ENCODE results near the gene STN1. TPM values are rescaled to one million over a fixed set of nuclear protein-coding genes. Genes with fewer than 3 reads are reported as not detected.

The STN1 gene
- total RNA-seq = 10 to 100 TPM; 34.4 to 37.4 TPM

DNA sequence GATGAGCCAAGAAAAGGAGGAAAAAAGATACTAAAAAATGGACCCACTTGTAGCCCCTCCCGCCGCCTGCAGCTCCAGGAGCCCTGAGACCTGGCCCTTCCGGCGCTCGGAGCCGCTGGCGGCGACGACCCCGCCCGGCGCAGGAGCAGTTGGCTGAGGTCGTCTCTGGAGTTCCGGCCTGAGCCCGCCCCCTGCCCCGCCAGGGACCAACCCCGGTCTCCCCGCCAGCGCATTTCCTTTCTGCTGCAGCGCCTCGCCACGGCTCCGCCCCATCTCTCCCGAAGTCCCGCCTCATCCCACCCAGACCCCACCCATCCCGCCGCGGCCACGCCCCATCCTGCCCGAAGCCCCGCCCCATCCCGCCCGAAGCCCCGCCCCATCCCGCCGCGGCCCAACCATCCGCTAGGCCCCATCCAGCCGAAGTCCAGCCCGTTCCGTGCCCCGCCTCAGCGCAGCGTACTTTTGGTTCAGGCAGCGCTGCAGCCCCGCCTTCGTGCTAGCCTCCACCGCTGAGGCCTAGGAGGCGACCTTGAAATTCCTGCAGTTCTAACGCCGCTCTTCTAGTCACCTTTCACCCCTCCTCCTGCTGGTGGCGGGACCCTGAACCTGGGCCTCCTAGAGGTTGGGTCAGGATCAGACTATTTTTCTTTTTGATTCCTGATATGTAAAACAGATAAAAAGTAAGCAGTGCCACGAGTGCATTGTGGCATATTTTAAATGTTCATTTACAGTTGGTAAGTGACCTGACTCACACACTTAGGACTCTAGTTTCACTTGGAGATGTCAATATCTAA is at the start of gene STN1:
STN1 (minus strand) TSS at position 132 of the 794 bp plus-strand sequence. CDS start 590 bp downstream, outside the sequence.
- no peaks in the 10 kb centered on the region for H3K27me3 Mint-ChIP-seq
- intact Hi-C loops (cut with DNase I, micrococcal nuclease) = loop anchor here (1.0 to 10.0 kb wide), 12 partner anchors 10 to 1416 kb away; partner anchors contain the start of genes GSTO2 (in 2 of the 2), SLK (in 2 of the 2), ACTR1A (in 1 of the 2) and CFAP43 (in 1 of the 2)

DNA sequence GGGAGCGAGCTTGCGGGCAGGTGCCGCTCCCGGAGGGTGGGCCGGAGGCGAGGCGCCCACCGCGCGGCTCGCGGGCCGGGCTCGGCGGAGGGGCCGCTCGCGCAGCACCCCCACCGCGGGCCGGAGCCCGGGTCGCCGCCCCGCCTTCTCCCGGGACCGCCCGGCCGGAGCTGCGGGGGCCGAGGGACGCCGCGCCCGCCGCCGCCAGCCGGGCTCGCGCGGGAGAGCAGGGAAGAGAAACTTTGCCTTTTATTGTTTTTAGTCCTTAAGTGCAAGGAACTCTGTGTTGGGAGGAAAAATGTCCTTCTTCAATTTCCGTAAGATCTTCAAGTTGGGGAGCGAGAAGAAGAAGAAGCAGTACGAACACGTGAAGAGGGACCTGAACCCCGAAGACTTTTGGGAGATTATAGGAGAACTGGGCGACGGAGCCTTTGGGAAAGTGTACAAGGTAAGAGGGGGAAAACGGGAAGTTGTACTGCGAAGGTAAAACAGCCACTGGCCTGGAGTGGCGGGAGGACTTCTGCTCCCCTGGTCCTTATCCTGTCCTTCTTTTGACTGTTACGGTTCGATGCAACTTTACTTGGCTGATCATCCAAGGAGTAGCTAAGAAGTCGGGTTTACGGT is 49.6 kb upstream of the STN1 start:
- Mint-ChIP-seq H3K27ac (peak overlapping the region; percentile 95), H3K9me3 (ENCODE audit: low read depth) (no peaks in the 10 kb centered on the region), H3K36me3 (ENCODE audit: low read depth) (peaks cover 9% of the 10 kb centered on the region), H3K4me3 (peak overlapping the region; percentile 97), H3K4me1 (peaks cover 35% of the 10 kb centered on the region), H3K27me3 (no peaks in the 10 kb centered on the region)
- intact Hi-C loops (cut with DNase I, micrococcal nuclease) = loop anchor here (1.0 to 5.0 kb wide), 10 partner anchors 15 to 383 kb away; partner anchors contain the start of genes GSTO2 (in 2 of the 2) and STN1 (in 2 of the 2)
- peak; percentile 33 for DNase-seq
- ChIA-PET CTCF (interaction anchor here (0.6 to 1.7 kb wide), 2 partner anchors 80 to 154 kb away, joined by 5 to 7 read pairs; no protein-coding TSS in a partner anchor), POLR2A (interaction anchor here (1.1 to 1.6 kb wide), 2 partner anchors 152 to 154 kb away, joined by 4 to 7 read pairs; partner anchors contain the start of gene SFR1)
- ATAC-seq = peak; percentile 32

More for the DNA sequence above, at the start of gene STN1:
- Mint-ChIP-seq H3K27ac (peak within 1 kb of the TSS; percentile 99), H3K36me3 (ENCODE audit: low read depth) (peaks cover 29% of the 10 kb centered on the region), H3K4me3 (peak within 1 kb of the TSS; percentile 96), H3K4me1 (peaks cover 32% of the 10 kb centered on the region), H3K9me3 (ENCODE audit: low read depth) (peaks cover 7% of the 10 kb centered on the region)
- DNase-seq (peak; percentile 98), ATAC-seq (peak; percentile 93)
- ChIA-PET POLR2A (interaction anchor here (1.1 kb wide), 1 partner anchor 10 kb away, joined by 3 read pairs; no protein-coding TSS in a partner anchor), CTCF (interaction anchor here (0.5 to 1.9 kb wide), 4 partner anchors 10 to 554 kb away, joined by 3 to 7 read pairs (median 4); no protein-coding TSS in a partner anchor)

GRCh38 chr10:103966671-103967447 is 48.9 kb upstream of the STN1 start, which contains the start of gene SLK:
Gene SLK, plus strand, starts transcription at chr10:103967140. Its CDS starts 606 bp downstream, at chr10:103967746.
- Mint-ChIP-seq H3K36me3 (ENCODE audit: low read depth) (peaks cover 9% of the 10 kb centered on the region), H3K4me1 (peaks cover 30% of the 10 kb centered on the region)

DNA sequence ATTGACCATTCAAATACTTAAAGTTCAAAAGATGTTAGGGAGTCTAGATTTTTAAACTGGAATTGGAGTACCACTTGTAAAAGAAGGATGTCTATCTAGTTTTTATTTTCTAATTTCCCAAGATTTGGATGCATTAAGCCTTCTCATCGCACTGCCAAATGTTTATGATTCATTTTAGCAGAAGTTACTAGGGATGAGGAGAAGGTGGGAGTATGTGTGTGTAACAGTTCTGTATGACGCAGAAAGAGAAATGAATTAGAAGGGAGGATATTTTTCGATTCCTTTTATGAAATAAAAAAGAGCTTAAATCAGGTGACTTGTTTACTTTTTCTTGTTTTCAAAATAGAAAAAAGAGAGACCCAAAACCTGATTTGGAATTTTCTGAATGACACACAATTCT is 42.1 kb upstream of the STN1 start:
- POLR2A ChIA-PET = interaction anchor here (0.6 kb wide), 1 partner anchor 249 kb away, joined by 3 read pairs; no protein-coding TSS in a partner anchor
- no peak for DNase-seq
- H3K36me3 Mint-ChIP-seq (ENCODE audit: low read depth) = no peaks in the 10 kb centered on the region

More at GRCh38 chr10:103966671-103967447, 48.9 kb upstream of the STN1 start, which contains the start of gene SLK:
- peak within 1 kb of the TSS; percentile 95 for H3K27ac Mint-ChIP-seq
- ChIA-PET CTCF (interaction anchor here (1.1 to 1.7 kb wide), 3 partner anchors 79 to 154 kb away, joined by 3 to 7 read pairs (median 4); no protein-coding TSS in a partner anchor), POLR2A (interaction anchor here (1.6 kb wide), 1 partner anchor 155 kb away, joined by 7 read pairs; the partner anchor contains the start of gene SFR1)
- ATAC-seq (peak; percentile 82), DNase-seq (peak; percentile 90)
- H3K9me3 Mint-ChIP-seq (ENCODE audit: low read depth) = no peaks in the 10 kb centered on the region
- H3K4me3 Mint-ChIP-seq = peak within 1 kb of the TSS; percentile 97
- intact Hi-C loops (cut with DNase I, micrococcal nuclease) = loop anchor here (1.0 to 5.0 kb wide), 9 partner anchors 48 to 383 kb away; partner anchors contain the start of genes GSTO2 (in 2 of the 2) and STN1 (in 2 of the 2)
- H3K27me3 Mint-ChIP-seq = no peaks in the 10 kb centered on the region

GRCh38 chr10:103958996-103959395 is 41.0 kb upstream of the STN1 start:
- no peak overlapping the region for H3K4me3 Mint-ChIP-seq
- H3K36me3 Mint-ChIP-seq (ENCODE audit: low read depth) = no peaks in the 10 kb centered on the region
- no peak for DNase-seq
- intact Hi-C loops (cut with DNase I, micrococcal nuclease) = loop anchor here in 1 of 2 experiments (1.0 kb wide), 1 partner anchor 35 kb away; no protein-coding TSS in a partner anchor
- no peak overlapping the region for H3K27ac Mint-ChIP-seq
- ChIA-PET POLR2A (no interaction called here), CTCF (interaction anchor here (0.9 kb wide), 1 partner anchor 24 kb away, joined by 3 read pairs; no protein-coding TSS in a partner anchor)
- H3K27me3 Mint-ChIP-seq = no peaks in the 10 kb centered on the region
- no peaks in the 10 kb centered on the region for H3K9me3 Mint-ChIP-seq (ENCODE audit: low read depth)
- no peak for ATAC-seq
- no peaks in the 10 kb centered on the region for H3K4me1 Mint-ChIP-seq

More for the DNA sequence above, 42.1 kb upstream of the STN1 start:
- CTCF ChIA-PET = interaction anchor here (1.0 kb wide), 1 partner anchor 21 kb away, joined by 3 read pairs; no protein-coding TSS in a partner anchor
- intact Hi-C loops (cut with DNase I, micrococcal nuclease) = no loop called here
- Mint-ChIP-seq H3K27ac (no peak overlapping the region), H3K4me3 (no peak overlapping the region), H3K27me3 (no peaks in the 10 kb centered on the region), H3K4me1 (no peaks in the 10 kb centered on the region), H3K9me3 (ENCODE audit: low read depth) (no peaks in the 10 kb centered on the region)
- ATAC-seq = no peak

- no peaks in the 10 kb centered on the region for H3K4me1 Mint-ChIP-seq
- ATAC-seq = no peak
- H3K36me3 Mint-ChIP-seq (ENCODE audit: low read depth) = no peaks in the 10 kb centered on the region
Measured at GRCh38 chr10:103954543-103954942, 36.6 kb upstream of the STN1 start.

DNA sequence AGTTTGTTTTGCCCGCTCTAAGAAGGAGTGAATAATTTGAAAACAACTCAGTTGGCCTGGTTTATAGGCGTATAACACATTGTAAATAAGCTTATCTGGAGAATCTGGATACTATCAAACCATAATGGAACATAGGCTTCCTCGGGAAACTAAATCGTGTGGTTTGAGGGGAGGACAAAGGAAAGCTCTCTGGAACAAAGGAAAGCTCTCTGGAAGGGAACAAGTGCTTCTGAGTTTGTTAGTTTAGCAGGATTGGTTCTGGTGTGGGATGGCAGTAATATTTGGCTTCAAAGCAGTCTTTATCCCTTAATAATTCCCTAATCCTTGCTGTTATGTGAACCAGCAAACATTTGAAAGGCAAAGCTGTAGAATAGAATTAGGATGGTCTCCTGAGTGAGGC is 34.0 kb upstream of the STN1 start:
- Mint-ChIP-seq H3K9me3 (ENCODE audit: low read depth) (no peaks in the 10 kb centered on the region), H3K27ac (no peak overlapping the region), H3K4me1 (peaks cover 8% of the 10 kb centered on the region), H3K27me3 (no peaks in the 10 kb centered on the region), H3K36me3 (ENCODE audit: low read depth) (no peaks in the 10 kb centered on the region), H3K4me3 (no peak overlapping the region)
- DNase-seq (no peak), ATAC-seq (no peak)
- CTCF ChIA-PET = no interaction called here
- POLR2A ChIA-PET = no interaction called here
- intact Hi-C loops (cut with DNase I, micrococcal nuclease) = no loop called here

More at GRCh38 chr10:103954543-103954942, 36.6 kb upstream of the STN1 start:
- no peak for DNase-seq
- Mint-ChIP-seq H3K27ac (no peak overlapping the region), H3K4me3 (no peak overlapping the region), H3K27me3 (no peaks in the 10 kb centered on the region), H3K9me3 (ENCODE audit: low read depth) (no peaks in the 10 kb centered on the region)
- ChIA-PET POLR2A (no interaction called here), CTCF (interaction anchor here (0.7 kb wide), 2 partner anchors 10 to 33 kb away, joined by 3 read pairs; no protein-coding TSS in a partner anchor)
- intact Hi-C loops (cut with DNase I, micrococcal nuclease) = no loop called here

- ChIA-PET CTCF (no interaction called here), POLR2A (no interaction called here)
- Mint-ChIP-seq H3K36me3 (ENCODE audit: low read depth) (no peaks in the 10 kb centered on the region), H3K4me1 (peaks cover 8% of the 10 kb centered on the region), H3K27ac (no peak overlapping the region), H3K27me3 (no peaks in the 10 kb centered on the region), H3K9me3 (ENCODE audit: low read depth) (no peaks in the 10 kb centered on the region), H3K4me3 (no peak overlapping the region)
- intact Hi-C loops (cut with DNase I, micrococcal nuclease) = no loop called here
- DNase-seq = no peak
- no peak for ATAC-seq
Measured at GRCh38 chr10:103951183-103951582, 33.2 kb upstream of the STN1 start.

DNA sequence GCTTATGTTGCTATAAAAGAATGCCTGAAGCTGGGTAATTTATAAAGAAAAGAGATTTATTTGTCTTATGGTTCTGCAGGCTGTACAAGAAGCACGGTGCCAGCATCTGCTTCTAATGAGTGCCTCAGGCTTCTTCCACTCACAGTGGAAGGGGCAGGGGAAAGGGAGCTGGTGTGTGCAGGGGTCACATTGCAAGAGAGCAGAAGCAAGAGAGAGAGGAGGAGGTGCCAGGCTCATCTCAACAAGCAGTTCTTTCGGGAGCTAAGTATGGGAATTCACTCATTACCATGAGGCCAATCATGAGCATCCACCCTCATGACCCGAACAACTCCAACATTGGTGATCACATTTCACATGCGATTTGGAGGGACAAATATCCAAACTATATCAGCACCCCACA is 31.7 kb upstream of the STN1 start:
- Mint-ChIP-seq H3K36me3 (ENCODE audit: low read depth) (no peaks in the 10 kb centered on the region), H3K9me3 (ENCODE audit: low read depth) (no peaks in the 10 kb centered on the region), H3K4me1 (peaks cover 8% of the 10 kb centered on the region), H3K4me3 (no peak overlapping the region), H3K27ac (no peak overlapping the region), H3K27me3 (no peaks in the 10 kb centered on the region)
- DNase-seq (no peak), ATAC-seq (no peak)
- POLR2A ChIA-PET = no interaction called here
- intact Hi-C loops (cut with DNase I, micrococcal nuclease) = no loop called here
- CTCF ChIA-PET = no interaction called here

DNA sequence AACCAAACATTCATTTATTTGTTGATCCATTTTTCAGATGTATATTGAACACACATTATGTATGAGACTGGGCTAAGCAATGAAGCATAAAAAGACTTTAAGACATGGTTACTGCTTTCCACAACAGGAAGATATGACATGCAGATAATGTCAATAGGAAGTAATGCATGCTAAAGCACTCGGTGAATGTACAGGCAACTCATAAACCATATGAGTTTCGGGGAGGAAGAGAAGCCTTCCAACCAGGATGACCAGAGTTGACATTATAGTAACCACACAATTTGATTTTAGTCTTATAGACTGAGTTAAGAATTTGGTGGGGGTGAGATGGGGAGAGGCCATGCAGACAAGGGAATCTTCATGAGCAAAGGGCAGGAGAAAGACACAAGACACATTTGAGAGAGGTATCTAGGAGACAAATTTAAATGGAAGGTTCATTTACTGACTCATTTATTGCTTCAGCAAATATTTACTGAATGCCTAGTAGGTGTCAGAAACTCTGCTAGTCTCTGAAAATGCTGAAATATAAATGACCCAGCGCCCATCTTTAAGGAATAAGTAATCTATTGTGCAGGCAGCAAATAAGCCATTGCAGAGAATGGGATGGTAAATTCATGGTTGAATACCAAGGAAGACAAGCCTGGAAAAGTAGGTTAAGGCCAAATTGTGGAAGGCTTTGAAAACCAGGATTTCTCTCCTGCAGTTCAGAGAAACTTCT is 30.0 kb upstream of the STN1 start:
- H3K27me3 Mint-ChIP-seq = no peaks in the 10 kb centered on the region
- H3K9me3 Mint-ChIP-seq (ENCODE audit: low read depth) = no peaks in the 10 kb centered on the region
- peaks cover 8% of the 10 kb centered on the region for H3K4me1 Mint-ChIP-seq
- CTCF ChIA-PET = interaction anchor here (0.5 kb wide), 1 partner anchor 58 kb away, joined by 3 read pairs; no protein-coding TSS in a partner anchor
- no peak overlapping the region for H3K4me3 Mint-ChIP-seq
- DNase-seq = no peak
- POLR2A ChIA-PET = no interaction called here
- intact Hi-C loops (cut with DNase I, micrococcal nuclease) = no loop called here
- no peak overlapping the region for H3K27ac Mint-ChIP-seq
- ATAC-seq = peak; percentile 42
- H3K36me3 Mint-ChIP-seq (ENCODE audit: low read depth) = no peaks in the 10 kb centered on the region
